Measurements from ENCODE around the gene GAB1.

The GAB1 gene

DNA sequence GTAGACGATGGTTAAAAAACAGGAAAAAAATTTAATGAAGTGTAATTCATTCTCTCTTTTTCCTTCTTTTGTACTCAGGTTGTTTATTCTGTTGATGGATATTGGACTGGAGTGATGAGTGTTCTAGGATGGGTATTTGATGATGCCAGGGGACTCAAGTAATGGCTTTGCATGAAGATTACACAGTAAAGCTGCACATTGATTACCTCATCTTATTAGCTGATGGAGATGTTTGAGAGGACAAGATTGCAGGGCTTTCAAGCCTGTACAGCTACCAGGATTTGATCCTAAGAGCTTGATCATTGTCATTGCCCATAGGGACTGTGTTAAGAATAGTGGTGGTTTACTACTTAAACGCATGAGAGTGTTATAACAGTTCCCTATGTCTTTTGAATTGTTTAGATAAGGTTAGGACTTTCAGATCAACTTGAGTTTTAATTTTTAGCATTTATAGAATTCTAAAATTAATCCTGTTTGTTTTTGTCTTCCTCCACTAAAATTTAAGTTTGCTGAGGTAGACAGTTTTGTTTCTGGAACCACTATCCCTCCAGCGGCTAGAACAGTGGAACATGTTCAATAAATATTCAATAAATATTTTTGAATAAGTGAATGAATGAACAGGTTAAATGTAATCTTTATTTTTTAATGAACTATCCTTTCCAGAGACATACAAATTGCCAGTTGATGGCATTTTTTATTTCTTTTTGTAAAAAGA, 58.2 kb downstream of the GAB1 start:
- DNase-seq = no peak
- TF ChIP-seq, protein P1, sequence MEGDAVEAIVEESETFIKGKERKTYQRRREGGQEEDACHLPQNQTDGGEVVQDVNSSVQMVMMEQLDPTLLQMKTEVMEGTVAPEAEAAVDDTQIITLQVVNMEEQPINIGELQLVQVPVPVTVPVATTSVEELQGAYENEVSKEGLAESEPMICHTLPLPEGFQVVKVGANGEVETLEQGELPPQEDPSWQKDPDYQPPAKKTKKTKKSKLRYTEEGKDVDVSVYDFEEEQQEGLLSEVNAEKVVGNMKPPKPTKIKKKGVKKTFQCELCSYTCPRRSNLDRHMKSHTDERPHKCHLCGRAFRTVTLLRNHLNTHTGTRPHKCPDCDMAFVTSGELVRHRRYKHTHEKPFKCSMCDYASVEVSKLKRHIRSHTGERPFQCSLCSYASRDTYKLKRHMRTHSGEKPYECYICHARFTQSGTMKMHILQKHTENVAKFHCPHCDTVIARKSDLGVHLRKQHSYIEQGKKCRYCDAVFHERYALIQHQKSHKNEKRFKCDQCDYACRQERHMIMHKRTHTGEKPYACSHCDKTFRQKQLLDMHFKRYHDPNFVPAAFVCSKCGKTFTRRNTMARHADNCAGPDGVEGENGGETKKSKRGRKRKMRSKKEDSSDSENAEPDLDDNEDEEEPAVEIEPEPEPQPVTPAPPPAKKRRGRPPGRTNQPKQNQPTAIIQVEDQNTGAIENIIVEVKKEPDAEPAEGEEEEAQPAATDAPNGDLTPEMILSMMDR (IDR thresholded peaks at IDR 0.05) = no peak
- Mint-ChIP-seq H3K4me3 (no peak overlapping the region), H3K36me3 (ENCODE audit: low read depth) (peaks cover 5% of the 10 kb centered on the region), H3K27ac (no peak overlapping the region), H3K4me1 (peaks cover 32% of the 10 kb centered on the region), H3K9me3 (no peaks in the 10 kb centered on the region), H3K27me3 (ENCODE audit: low read depth, poor library complexity) (no peaks in the 10 kb centered on the region)

DNA sequence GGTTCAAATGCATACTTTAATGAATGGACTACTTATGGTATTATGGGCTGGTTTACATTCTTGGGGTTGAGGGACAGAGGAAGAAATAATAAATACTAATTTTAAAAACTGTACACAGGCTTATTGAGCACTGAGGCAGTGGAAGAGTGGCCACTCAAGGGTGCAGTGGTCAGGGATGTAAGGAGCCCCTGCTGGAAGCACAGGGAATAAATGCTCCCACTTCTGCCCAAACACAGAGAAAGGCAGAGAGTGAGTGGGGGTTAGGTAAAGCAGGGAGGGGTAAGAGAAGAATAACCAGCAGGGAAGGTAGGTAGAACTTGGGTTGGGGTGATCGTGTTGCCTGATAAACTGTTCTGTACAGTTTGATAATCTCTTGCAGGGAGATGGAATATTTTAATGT, 60.0 kb downstream of the GAB1 start:
- Mint-ChIP-seq H3K4me1 (peaks cover 19% of the 10 kb centered on the region), H3K4me3 (no peak overlapping the region), H3K36me3 (ENCODE audit: low read depth) (peaks cover 5% of the 10 kb centered on the region), H3K27me3 (ENCODE audit: low read depth, poor library complexity) (no peaks in the 10 kb centered on the region), H3K27ac (no peak overlapping the region), H3K9me3 (no peaks in the 10 kb centered on the region)
- TF ChIP-seq, protein P1 (IDR thresholded peaks at IDR 0.05) = no peak
- no peak for DNase-seq

DNA sequence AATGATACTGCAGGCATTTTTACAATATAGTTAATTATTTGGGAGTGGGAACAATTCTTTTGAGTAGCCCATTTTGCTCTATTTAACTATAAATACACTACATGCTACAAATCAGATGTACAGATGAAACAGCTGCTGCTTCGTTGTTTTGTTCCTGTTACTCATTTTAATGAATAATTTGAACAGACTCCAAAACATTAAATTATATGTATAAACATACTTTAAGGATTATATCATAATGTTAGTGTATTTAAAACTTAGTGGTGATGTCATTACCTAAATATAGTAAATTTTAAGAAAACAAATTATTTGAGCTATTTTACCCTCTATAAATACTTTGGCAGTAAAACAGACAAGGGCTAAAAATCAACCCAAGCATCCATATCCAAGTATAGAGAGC, 60.7 kb downstream of the GAB1 start:
- Mint-ChIP-seq H3K4me1 (peaks cover 15% of the 10 kb centered on the region), H3K4me3 (no peak overlapping the region), H3K9me3 (no peaks in the 10 kb centered on the region), H3K27me3 (ENCODE audit: low read depth, poor library complexity) (no peaks in the 10 kb centered on the region), H3K27ac (peak overlapping the region; percentile 44), H3K36me3 (ENCODE audit: low read depth) (peaks cover 5% of the 10 kb centered on the region)
- TF ChIP-seq, protein P1 (IDR thresholded peaks at IDR 0.05) = no peak
- DNase-seq = no peak

DNA sequence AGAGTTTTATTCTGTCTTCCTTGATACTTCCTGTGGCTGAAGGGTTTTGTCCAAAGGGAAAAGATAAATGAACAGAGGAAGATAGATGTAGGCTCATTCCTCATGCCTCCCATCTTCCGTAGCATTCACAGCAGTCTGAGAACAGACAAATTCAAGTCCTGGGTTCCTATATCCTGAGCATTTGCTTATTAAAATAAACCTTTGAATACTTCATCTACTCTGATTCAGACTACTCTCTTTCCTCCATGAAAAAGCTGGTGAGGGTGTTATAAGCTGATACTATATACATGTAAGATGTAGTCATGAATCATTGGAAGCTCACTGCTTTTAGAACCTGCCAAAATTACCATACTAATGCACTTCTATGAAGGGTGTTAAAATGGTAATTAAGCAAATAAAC, 61.2 kb downstream of the GAB1 start:
- Mint-ChIP-seq H3K4me3 (no peak overlapping the region), H3K27me3 (ENCODE audit: low read depth, poor library complexity) (no peaks in the 10 kb centered on the region), H3K9me3 (no peaks in the 10 kb centered on the region), H3K36me3 (ENCODE audit: low read depth) (peaks cover 5% of the 10 kb centered on the region), H3K27ac (peak overlapping the region; percentile 44), H3K4me1 (peaks cover 15% of the 10 kb centered on the region)
- TF ChIP-seq, protein P1 (IDR thresholded peaks at IDR 0.05) = no peak
- DNase-seq = no peak

DNA sequence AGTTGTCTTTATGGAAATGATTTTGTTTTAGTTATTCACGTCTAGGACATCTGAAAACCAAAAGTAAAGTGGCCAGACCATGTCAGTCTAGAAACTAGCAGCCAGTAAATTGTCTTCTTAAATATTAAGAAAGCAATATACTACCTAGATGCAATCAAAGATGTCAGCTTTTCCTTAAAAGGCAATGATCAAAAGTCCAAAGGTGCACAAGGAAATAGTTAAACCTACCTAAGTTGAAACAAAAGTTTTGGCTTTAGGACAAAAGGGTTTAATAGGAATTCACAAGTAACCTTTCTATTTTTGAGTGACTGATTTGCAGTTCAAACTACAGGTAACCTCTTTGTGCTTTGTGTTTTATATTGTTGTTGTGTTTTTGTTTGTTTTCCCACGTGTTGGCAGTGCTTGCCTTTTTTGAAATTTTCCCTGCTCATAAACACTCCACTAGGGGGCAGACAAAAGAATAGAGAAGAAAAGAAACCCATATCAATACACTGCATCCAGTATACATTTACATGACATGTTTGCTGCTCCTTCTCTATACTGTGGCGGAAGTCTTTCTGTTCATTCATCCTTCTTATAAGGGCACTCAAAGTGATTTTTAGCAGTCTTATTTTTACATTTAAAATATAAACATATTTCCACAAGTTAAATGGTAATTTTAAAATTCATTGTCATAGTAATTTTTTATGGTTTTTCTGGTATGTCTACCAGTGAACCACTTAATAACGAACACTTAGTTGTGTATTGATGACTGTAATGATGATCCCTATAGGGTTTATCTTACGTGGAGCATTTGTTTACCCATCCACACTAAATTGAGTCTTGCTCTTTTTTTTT, 62.7 kb downstream of the GAB1 start:
- DNase-seq = no peak
- no peak overlapping the region for H3K27ac Mint-ChIP-seq
- peaks cover 18% of the 10 kb centered on the region for H3K4me1 Mint-ChIP-seq
- no peak overlapping the region for H3K4me3 Mint-ChIP-seq
- TF ChIP-seq, protein P1 (IDR thresholded peaks at IDR 0.05) = peak; percentile 63
- no peaks in the 10 kb centered on the region for H3K9me3 Mint-ChIP-seq
- H3K36me3 Mint-ChIP-seq (ENCODE audit: low read depth) = peaks cover 5% of the 10 kb centered on the region
- no peaks in the 10 kb centered on the region for H3K27me3 Mint-ChIP-seq (ENCODE audit: low read depth, poor library complexity)

Measured in nephron progenitor cell (in vitro differentiated cells).